Neutrophil (primary cell): Measurements from ENCODE around the gene CCDC190.

Source experiments
- H3K27ac ChIP-seq: fragments of 200-600 bp; sonication (generic); 2 replicates; pipeline ENCODE4 v1.5.1; 2016; ENCODE audit warnings: mild to moderate bottlenecking, moderate library complexity
- H3K27me3 ChIP-seq: fragments of 200-600 bp; sonication (generic); 2 replicates; pipeline ENCODE4 v1.6.0; 2016; ENCODE audit warnings: mild to moderate bottlenecking
- H3K36me3 ChIP-seq: fragments of 200-600 bp; sonication (generic); 2 replicates; pipeline ENCODE4 v1.5.1; 2017
- H3K4me1 ChIP-seq, 2 experiments: fragments of 200-600 bp in 1 of 2; sonication (generic) in 1 of 2; 1 replicate in 1 of 2; 2 replicates in 1 of 2; pipeline versions ENCODE4 v1.5.1 to v1.6.1; 2013 to 2016; ENCODE audit warnings: low read depth in 1 of 2, low read length in 1 of 2, mild to moderate bottlenecking in 1 of 2, moderate library complexity in 1 of 2; ENCODE audit not compliant: control insufficient read depth in 1 of 2, insufficient read depth in 1 of 2
- H3K4me3 ChIP-seq, 2 experiments: fragments of 200-600 bp in 1 of 2; sonication (generic) in 1 of 2; 1 replicate in 1 of 2; 2 replicates in 1 of 2; pipeline ENCODE4 v1.5.1; 2013 to 2016; ENCODE audit warnings: low read depth in 1 of 2, low read length in 1 of 2, mild to moderate bottlenecking in 1 of 2, moderate library complexity in 1 of 2
- H3K9me3 ChIP-seq: fragments of 200-600 bp; sonication (generic); 2 replicates; pipeline ENCODE4 v1.5.1; 2016
- CTCF ChIP-seq: fragments of 200-600 bp; sonication (generic); IDR thresholded peaks from 2 replicates; pipeline ENCODE4 v1.5.1; 2016; ENCODE audit warnings: antibody characterized with exemption

CCDC190 gene

GRCh38 chr1:162905174-162906158 lies 44.5 kb upstream of the CCDC190 start:
- no peak for TF ChIP-seq CTCF
- no peak overlapping the region for H3K27ac ChIP-seq

GRCh38 chr1:162904579-162904978 lies 43.6 kb upstream of the CCDC190 start:
- Histone ChIP-seq H3K27ac (no peak overlapping the region), H3K9me3 (no peaks in the 10 kb centered on the region), H3K27me3 (peaks cover 24% of the 10 kb centered on the region), H3K4me3 (no peak overlapping the region), H3K4me1 (no peaks in the 10 kb centered on the region), H3K36me3 (no peaks in the 10 kb centered on the region)
- TF ChIP-seq CTCF, result no peak

More at GRCh38 chr1:162905174-162906158, 44.5 kb upstream of the CCDC190 start:
- H3K9me3 ChIP-seq, result no peaks in the 10 kb centered on the region
- peaks cover 24% of the 10 kb centered on the region for H3K27me3 ChIP-seq
- no peaks in the 10 kb centered on the region for H3K4me1 ChIP-seq
- H3K36me3 ChIP-seq, result no peaks in the 10 kb centered on the region
- H3K4me3 ChIP-seq, result no peak overlapping the region

- Histone ChIP-seq H3K36me3 (no peaks in the 10 kb centered on the region), H3K4me3 (no peak overlapping the region), H3K27ac (no peak overlapping the region), H3K27me3 (peaks cover 24% of the 10 kb centered on the region), H3K9me3 (no peaks in the 10 kb centered on the region), H3K4me1 (no peaks in the 10 kb centered on the region)
- no peak for TF ChIP-seq CTCF
These were observed 43.0 kb upstream of the CCDC190 start for GRCh38 chr1:162904023-162904422.

- Histone ChIP-seq H3K4me1 (no peaks in the 10 kb centered on the region), H3K9me3 (no peaks in the 10 kb centered on the region), H3K27ac (no peak overlapping the region), H3K36me3 (no peaks in the 10 kb centered on the region), H3K4me3 (no peak overlapping the region), H3K27me3 (peaks cover 24% of the 10 kb centered on the region)
- TF ChIP-seq CTCF, result no peak
These were observed 42.3 kb upstream of the CCDC190 start for GRCh38 chr1:162903246-162903645.

GRCh38 chr1:162902416-162902815 lies 41.4 kb upstream of the CCDC190 start:
- H3K27ac ChIP-seq, result no peak overlapping the region
- H3K36me3 ChIP-seq, result no peaks in the 10 kb centered on the region
- H3K27me3 ChIP-seq, result peaks cover 19% of the 10 kb centered on the region
- TF ChIP-seq CTCF, result no peak
- no peaks in the 10 kb centered on the region for H3K4me1 ChIP-seq
- no peak overlapping the region for H3K4me3 ChIP-seq
- H3K9me3 ChIP-seq, result no peaks in the 10 kb centered on the region
